Upper lobe of left lung (tissue), 4 donors: ENCODE results near the gene GINS2.

Source experiments
- EP300 ChIP-seq, 4 donors: sonication (generic); formaldehyde crosslinking; IDR thresholded peaks; one replicate each; pipeline ENCODE4 v1.5.1; 2017; ENCODE audit warnings: antibody characterized with exemption in 4 of 4, control low read depth in 2 of 4
- POLR2A ChIP-seq, 4 donors: fragments of 450-650 bp; IDR thresholded peaks; one replicate each; pipeline ENCODE4 v1.5.1; 2016 to 2017; ENCODE audit warnings: antibody characterized with exemption in 4 of 4, mild to moderate bottlenecking in 2 of 4
- TF ChIP-seq, protein P1 (sequence below), 6 experiments: fragments of 450-650 bp in 4 of 6; fragments of 200-600 bp in 2 of 6; sonication (generic) in 2 of 6; IDR thresholded peaks; one replicate each; pipeline ENCODE4 v1.5.1; 2016 to 2019; ENCODE audit warnings: antibody characterized with exemption in 6 of 6

DNA sequence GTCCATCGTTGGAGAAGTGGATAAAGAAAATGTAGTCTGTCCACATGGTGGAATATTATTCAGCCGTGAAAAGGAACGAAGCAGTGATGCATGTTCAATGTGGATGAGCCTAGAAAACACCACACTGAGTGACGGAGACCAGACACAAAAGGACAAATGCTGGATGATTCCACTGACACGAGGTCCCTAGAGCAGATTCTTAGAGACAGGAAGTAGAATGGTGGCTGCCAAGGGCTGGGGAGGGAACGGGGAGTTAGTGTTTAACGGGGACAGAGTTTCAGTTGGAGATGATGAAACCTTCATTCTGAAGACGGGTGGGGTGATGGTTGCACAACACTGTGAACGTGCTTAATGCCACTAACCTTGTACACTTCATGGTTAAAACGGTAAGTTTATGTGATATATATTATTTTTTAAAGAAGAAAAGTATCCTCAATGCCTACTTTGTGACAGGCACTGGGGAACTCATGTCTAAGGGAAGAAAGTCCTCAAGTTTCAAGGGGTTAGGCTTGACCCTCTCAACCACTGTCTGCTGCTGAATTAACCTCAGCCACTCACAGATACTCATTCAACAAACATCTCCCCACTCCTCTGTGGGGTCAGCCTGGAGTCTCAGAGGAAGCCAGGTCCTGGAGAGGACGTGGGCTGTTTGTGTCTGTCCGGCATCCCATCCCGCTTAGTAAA, 44.5 kb upstream of the GINS2 start:
- TF ChIP-seq, protein P1, sequence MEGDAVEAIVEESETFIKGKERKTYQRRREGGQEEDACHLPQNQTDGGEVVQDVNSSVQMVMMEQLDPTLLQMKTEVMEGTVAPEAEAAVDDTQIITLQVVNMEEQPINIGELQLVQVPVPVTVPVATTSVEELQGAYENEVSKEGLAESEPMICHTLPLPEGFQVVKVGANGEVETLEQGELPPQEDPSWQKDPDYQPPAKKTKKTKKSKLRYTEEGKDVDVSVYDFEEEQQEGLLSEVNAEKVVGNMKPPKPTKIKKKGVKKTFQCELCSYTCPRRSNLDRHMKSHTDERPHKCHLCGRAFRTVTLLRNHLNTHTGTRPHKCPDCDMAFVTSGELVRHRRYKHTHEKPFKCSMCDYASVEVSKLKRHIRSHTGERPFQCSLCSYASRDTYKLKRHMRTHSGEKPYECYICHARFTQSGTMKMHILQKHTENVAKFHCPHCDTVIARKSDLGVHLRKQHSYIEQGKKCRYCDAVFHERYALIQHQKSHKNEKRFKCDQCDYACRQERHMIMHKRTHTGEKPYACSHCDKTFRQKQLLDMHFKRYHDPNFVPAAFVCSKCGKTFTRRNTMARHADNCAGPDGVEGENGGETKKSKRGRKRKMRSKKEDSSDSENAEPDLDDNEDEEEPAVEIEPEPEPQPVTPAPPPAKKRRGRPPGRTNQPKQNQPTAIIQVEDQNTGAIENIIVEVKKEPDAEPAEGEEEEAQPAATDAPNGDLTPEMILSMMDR (IDR thresholded peaks at IDR 0.05): no peak
- TF ChIP-seq POLR2A (IDR thresholded peaks at IDR 0.05): no peak
- TF ChIP-seq EP300 (IDR thresholded peaks at IDR 0.05): no peak
